NB4 (cell line): ENCODE measurements around the gene CACNG4.

Experiments used
- DNase-seq: peaks from one replicate; pipeline ENCODE4 v3.0.0; 2010; ENCODE audit warnings: low read depth
- H3K4me3 ChIP-seq: one replicate; pipeline ENCODE4 v1.5.1; 2011; ENCODE audit warnings: mild to moderate bottlenecking, low read depth, low read length, moderate library complexity
- MYC ChIP-seq: IDR thresholded peaks from 2 replicates; pipeline ENCODE4 v1.6.1; 2011; ENCODE audit warnings: low read depth, low read length
- POLR2A ChIP-seq: IDR thresholded peaks from 2 replicates; pipeline ENCODE4 v1.6.1; 2011; ENCODE audit warnings: mild to moderate bottlenecking; ENCODE audit not compliant: insufficient read length; ENCODE audit errors: extremely low read depth
- TF ChIP-seq, protein P1 (sequence below): IDR thresholded peaks from one replicate; pipeline ENCODE4 v1.5.1; 2012; ENCODE audit warnings: low read depth, low read length
- TF ChIP-seq, protein P2 (sequence below): IDR thresholded peaks from 2 replicates; pipeline ENCODE4 v1.6.1; 2011; ENCODE audit warnings: low read depth, low read length

CACNG4 gene

DNA sequence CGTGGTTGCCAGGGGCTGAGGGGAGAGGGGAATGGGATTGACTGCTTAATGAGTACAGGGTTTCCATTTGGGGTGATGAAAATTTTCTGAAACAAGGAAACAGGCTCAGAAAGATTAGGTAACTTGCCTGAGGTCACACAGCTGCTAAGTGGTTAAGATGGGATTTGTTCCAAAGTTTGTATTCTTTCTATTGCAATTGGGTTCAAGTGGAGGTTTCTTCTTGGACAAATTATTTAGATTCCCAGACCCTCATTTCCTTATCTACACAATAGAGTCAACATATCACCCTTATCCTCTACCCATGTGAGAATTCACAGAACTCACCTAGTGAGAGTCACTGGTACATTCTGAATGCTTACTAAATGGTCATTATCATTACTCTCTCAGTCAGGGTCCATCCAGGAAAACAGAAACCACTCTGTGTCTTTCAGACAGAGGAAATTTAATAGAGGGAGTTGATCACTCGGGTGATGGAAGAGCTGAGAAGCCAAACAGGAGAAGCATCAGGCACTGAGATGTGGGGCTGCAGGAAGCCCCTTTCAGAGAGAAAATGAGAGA is 22.6 kb downstream of the CACNG4 start:
- H3K4me3 ChIP-seq = no peak overlapping the region
- DNase-seq = no peak
- no peak for TF ChIP-seq MYC
- no peak for TF ChIP-seq POLR2A
- TF ChIP-seq, protein P1, sequence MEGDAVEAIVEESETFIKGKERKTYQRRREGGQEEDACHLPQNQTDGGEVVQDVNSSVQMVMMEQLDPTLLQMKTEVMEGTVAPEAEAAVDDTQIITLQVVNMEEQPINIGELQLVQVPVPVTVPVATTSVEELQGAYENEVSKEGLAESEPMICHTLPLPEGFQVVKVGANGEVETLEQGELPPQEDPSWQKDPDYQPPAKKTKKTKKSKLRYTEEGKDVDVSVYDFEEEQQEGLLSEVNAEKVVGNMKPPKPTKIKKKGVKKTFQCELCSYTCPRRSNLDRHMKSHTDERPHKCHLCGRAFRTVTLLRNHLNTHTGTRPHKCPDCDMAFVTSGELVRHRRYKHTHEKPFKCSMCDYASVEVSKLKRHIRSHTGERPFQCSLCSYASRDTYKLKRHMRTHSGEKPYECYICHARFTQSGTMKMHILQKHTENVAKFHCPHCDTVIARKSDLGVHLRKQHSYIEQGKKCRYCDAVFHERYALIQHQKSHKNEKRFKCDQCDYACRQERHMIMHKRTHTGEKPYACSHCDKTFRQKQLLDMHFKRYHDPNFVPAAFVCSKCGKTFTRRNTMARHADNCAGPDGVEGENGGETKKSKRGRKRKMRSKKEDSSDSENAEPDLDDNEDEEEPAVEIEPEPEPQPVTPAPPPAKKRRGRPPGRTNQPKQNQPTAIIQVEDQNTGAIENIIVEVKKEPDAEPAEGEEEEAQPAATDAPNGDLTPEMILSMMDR = no peak
- TF ChIP-seq, protein P2, sequence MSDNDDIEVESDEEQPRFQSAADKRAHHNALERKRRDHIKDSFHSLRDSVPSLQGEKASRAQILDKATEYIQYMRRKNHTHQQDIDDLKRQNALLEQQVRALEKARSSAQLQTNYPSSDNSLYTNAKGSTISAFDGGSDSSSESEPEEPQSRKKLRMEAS = no peak

DNA sequence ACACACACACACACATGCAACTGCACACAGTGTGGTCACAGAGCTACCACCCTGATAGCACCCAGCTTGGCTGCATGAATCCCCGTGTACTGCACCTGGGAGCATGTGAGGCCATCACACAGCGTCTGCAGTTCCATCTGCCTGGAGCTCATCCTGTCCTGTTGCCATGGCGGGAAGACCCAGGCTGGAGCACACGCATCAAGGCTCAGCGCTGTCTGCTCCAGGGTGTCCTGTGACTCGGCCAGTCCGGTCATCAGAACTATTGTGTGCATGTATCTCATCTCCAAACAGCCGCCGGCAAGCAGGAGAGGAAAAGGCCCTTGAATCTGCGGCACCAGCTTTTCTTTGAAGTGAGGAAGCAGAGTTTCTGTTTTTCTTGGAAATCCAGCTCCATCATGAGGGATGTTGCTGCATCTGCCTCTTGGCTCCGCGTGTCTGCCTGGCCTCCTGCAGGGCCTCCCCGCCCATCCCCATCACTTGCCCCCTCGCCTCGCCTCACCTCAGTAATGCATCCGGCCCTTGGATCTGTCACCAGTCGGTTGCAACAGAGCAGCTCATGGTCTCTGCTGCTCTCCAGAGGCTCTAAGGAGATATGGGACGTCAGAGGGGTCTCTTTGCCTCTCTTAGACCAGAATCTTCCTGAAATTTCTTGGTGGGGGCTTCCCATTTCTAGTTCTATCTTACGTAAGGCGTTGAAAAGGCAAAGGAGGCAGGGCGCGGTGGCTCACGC is 23.7 kb downstream of the CACNG4 start:
- no peak overlapping the region for H3K4me3 ChIP-seq
- TF ChIP-seq, protein P1 = no peak
- TF ChIP-seq, protein P2 = no peak
- TF ChIP-seq POLR2A (no peak), MYC (no peak)
- no peak for DNase-seq

DNA sequence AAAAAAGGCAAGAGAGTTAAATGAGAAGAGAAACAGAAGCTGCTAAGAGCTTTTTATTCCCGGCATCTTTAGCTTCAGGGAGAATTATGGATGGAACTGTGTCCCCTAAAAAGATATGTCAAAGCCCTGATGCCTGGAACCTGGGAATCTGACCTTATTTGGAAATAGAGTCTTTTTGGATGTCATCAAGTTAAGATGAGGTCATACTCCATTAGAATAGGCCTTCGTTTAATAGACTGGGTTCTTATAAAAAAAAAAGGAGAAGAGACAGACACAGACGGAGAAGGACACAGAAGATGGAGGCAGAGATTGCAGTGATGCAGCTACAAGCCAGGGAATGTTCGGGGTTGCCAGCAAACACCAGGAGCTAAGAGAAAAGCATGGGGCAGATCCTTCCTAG is 24.6 kb downstream of the CACNG4 start:
- TF ChIP-seq, protein P2 = no peak
- TF ChIP-seq POLR2A (no peak), MYC (no peak)
- TF ChIP-seq, protein P1 = no peak
- H3K4me3 ChIP-seq = no peak overlapping the region
- DNase-seq = no peak

DNA sequence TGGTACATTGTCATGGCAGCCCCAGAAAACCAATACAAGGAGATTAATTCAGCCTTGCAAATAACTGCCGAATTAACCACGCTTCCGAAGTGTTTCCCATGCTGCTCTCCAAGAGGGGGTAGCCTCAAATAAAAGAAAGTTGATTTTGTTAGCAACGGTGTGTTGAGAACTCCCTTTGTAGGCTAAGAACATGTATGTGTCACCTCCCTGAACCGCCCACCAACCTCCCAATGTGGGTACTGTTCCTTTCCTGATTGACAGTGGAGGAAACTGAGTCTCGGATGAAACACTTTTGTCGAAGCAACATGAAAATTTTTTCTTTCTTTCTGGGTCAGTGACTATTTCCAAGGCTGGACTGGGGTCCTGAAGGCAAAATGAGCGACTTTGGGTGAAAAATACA is 25.1 kb downstream of the CACNG4 start:
- TF ChIP-seq, protein P2 = no peak
- TF ChIP-seq, protein P1 = no peak

DNA sequence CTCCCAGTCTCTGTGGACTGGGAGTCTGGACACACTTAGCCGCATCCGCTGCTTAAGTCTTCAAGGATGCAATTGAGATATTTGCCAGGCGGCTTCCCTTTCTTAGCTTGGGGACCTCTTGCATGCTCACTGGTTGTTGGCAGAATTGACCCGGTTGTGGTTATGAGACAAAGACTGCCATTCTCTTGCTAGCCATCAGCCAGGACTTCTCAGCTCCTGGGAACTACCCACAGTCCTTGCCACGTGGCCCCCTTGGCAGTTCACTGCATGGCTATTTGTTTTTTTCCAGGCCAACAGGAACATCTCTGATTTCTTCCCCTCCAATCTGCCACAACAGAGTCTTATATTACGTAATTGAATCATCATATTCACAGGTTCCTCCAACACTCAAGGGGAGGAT is 25.5 kb downstream of the CACNG4 start:
- no peak for DNase-seq
- no peak overlapping the region for H3K4me3 ChIP-seq
- no peak for TF ChIP-seq POLR2A
- no peak for TF ChIP-seq MYC
- TF ChIP-seq, protein P2 = no peak
- TF ChIP-seq, protein P1 = no peak

More for the DNA sequence above, 25.1 kb downstream of the CACNG4 start:
- DNase-seq = no peak
- no peak overlapping the region for H3K4me3 ChIP-seq
